Measurements from ENCODE around the gene LRMDA.

DNA sequence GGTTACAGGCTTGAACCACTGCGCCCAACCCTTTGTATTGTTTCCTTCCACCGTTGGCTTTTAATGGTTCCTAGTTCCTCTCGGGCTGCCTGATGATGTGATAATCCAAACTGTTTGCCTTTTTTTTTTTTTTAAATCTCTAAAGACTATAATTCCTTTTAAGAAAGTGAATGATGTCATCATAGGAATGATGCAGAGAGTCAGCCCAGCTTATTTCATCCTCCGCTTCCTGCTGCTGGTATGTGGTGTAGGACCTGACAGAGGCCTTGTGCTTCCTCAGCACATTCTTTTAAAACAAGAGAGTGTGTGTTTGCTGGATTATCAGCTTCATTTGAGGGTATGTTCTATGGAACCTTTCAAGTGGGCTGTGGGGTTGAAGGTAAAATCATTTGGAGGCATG lies 241.4 kb downstream of the LRMDA start:
- TF ChIP-seq, protein P1, sequence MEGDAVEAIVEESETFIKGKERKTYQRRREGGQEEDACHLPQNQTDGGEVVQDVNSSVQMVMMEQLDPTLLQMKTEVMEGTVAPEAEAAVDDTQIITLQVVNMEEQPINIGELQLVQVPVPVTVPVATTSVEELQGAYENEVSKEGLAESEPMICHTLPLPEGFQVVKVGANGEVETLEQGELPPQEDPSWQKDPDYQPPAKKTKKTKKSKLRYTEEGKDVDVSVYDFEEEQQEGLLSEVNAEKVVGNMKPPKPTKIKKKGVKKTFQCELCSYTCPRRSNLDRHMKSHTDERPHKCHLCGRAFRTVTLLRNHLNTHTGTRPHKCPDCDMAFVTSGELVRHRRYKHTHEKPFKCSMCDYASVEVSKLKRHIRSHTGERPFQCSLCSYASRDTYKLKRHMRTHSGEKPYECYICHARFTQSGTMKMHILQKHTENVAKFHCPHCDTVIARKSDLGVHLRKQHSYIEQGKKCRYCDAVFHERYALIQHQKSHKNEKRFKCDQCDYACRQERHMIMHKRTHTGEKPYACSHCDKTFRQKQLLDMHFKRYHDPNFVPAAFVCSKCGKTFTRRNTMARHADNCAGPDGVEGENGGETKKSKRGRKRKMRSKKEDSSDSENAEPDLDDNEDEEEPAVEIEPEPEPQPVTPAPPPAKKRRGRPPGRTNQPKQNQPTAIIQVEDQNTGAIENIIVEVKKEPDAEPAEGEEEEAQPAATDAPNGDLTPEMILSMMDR (IDR thresholded peaks at IDR 0.05), result no peak
- no peak for TF ChIP-seq POLR2AphosphoS5 (IDR thresholded peaks at IDR 0.05)
- TF ChIP-seq POLR2A (IDR thresholded peaks at IDR 0.05), result no peak
